Neural cell (in vitro differentiated cells): ENCODE results near the gene ALLC.

ENCODE experiments used
- CTCF ChIP-seq: fragments of 450-650 bp; IDR thresholded peaks from 2 replicates; pipeline ENCODE4 v1.5.1; 2014; ENCODE audit warnings: antibody characterized with exemption, mild to moderate bottlenecking, moderate library complexity; ENCODE audit not compliant: poor library complexity, severe bottlenecking
- EZH2 ChIP-seq: fragments of 200-600, 300-800 bp; shearing (Covaris generic), sonication (generic); IDR thresholded peaks from 2 replicates; pipeline ENCODE4 v1.6.1; 2014; ENCODE audit warnings: antibody characterized with exemption, low read length, borderline replicate concordance, mild to moderate bottlenecking; ENCODE audit not compliant: insufficient read depth, poor library complexity, severe bottlenecking
- POLR2AphosphoS5 ChIP-seq: IDR thresholded peaks from 2 replicates; pipeline ENCODE4 v1.6.1; 2012

GRCh38 chr2:3674066-3674845, 16.3 kb downstream of the ALLC start:
- TF ChIP-seq CTCF (no peak), POLR2AphosphoS5 (no peak), EZH2 (no peak)
